DOHH2 (cell line): ENCODE data around the gene PLSCR2.

Experiments used
- H3F3A ChIP-seq: fragments of 200-600 bp; sonication (generic), shearing (Covaris generic); 2 replicates; pipeline ENCODE4 v1.6.0; 2016; ENCODE audit warnings: antibody characterized with exemption, mild to moderate bottlenecking; ENCODE audit not compliant: control insufficient read depth, insufficient read depth
- H3K27ac ChIP-seq: fragments of 200-600 bp; sonication (generic); 2 replicates; pipeline ENCODE4 v1.5.1; 2014; ENCODE audit warnings: low read depth, mild to moderate bottlenecking, low read length, moderate library complexity
- H3K27me3 ChIP-seq: fragments of 200-600 bp; sonication (generic); 2 replicates; pipeline ENCODE4 v1.6.1; 2014; ENCODE audit warnings: mild to moderate bottlenecking, low read length, mixed read lengths; ENCODE audit not compliant: control insufficient read depth
- H3K36me3 ChIP-seq: fragments of 200-600 bp; sonication (generic); 2 replicates; pipeline ENCODE4 v1.6.1; 2014; ENCODE audit warnings: mild to moderate bottlenecking, low read length, moderate library complexity, mixed read lengths; ENCODE audit not compliant: control insufficient read depth
- H3K4me1 ChIP-seq: fragments of 200-600 bp; sonication (generic); 2 replicates; pipeline ENCODE4 v1.6.1; 2014; ENCODE audit warnings: mild to moderate bottlenecking, low read length, mixed read lengths; ENCODE audit not compliant: control insufficient read depth
- H3K4me2 ChIP-seq: fragments of 200-600 bp; sonication (generic); 2 replicates; pipeline ENCODE4 v1.6.0; 2014; ENCODE audit warnings: mild to moderate bottlenecking, low read length, moderate library complexity
- H3K4me3 ChIP-seq: fragments of 200-600 bp; sonication (generic); 2 replicates; pipeline ENCODE4 v1.5.1; 2014; ENCODE audit warnings: mild to moderate bottlenecking, low read length, mixed read lengths
- H3K79me2 ChIP-seq: fragments of 200-600 bp; sonication (generic); 2 replicates; pipeline ENCODE4 v1.6.1; 2014; ENCODE audit warnings: mild to moderate bottlenecking, low read length, mixed read lengths; ENCODE audit not compliant: control insufficient read depth
- H3K9me2 ChIP-seq: fragments of 200-600 bp; sonication (generic); replicated peaks from 2 replicates; pipeline ENCODE4 v1.6.1; 2014; ENCODE audit warnings: mild to moderate bottlenecking, low read length, mixed read lengths; ENCODE audit not compliant: control insufficient read depth
- H3K9me3 ChIP-seq: fragments of 200-600 bp; sonication (generic); 2 replicates; pipeline ENCODE4 v1.6.1; 2014; ENCODE audit warnings: antibody characterized with exemption, low read length, mixed read lengths; ENCODE audit not compliant: control insufficient read depth, insufficient read depth
- H4K20me1 ChIP-seq: fragments of 200-600 bp; sonication (generic); 2 replicates; pipeline ENCODE4 v1.6.0; 2014; ENCODE audit warnings: low read depth, mild to moderate bottlenecking, antibody characterized with exemption, low read length, moderate library complexity; ENCODE audit not compliant: control insufficient read depth, insufficient read depth
- EZH2phosphoT487 ChIP-seq: fragments of 200-600 bp; sonication (generic); IDR thresholded peaks from 2 replicates; pipeline ENCODE4 v1.6.1; 2017; ENCODE audit warnings: borderline replicate concordance, mild to moderate bottlenecking, antibody characterized with exemption, low read length, moderate library complexity, mixed read lengths
- TF ChIP-seq, protein P1 (sequence below): fragments of 200-600 bp; sonication (generic); IDR thresholded peaks from one replicate; pipeline ENCODE4 v1.5.1; 2014; ENCODE audit warnings: antibody characterized with exemption, mild to moderate bottlenecking, low read depth, low read length; ENCODE audit not compliant: poor library complexity, severe bottlenecking

The PLSCR2 gene

DNA sequence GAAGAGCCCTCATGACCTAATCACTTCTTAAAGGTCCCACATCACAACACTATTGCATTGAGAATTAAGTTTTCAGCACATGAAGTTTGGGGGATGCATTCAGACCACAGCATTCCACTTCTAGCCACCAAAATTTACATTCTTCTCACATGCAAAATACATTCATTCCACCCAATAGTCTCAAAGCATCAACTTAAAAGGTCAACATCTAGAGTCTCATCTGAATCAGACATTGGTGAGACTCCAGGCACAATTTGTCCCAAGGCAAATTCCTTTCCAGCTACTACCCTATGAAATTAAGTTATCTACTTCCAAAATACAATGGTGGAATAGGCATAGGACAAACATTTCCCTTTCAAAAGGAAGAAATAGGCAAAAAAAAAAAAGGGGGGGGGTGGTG, 64.9 kb downstream of the PLSCR2 start:
- no peak for TF ChIP-seq EZH2phosphoT487
- TF ChIP-seq, protein P1, sequence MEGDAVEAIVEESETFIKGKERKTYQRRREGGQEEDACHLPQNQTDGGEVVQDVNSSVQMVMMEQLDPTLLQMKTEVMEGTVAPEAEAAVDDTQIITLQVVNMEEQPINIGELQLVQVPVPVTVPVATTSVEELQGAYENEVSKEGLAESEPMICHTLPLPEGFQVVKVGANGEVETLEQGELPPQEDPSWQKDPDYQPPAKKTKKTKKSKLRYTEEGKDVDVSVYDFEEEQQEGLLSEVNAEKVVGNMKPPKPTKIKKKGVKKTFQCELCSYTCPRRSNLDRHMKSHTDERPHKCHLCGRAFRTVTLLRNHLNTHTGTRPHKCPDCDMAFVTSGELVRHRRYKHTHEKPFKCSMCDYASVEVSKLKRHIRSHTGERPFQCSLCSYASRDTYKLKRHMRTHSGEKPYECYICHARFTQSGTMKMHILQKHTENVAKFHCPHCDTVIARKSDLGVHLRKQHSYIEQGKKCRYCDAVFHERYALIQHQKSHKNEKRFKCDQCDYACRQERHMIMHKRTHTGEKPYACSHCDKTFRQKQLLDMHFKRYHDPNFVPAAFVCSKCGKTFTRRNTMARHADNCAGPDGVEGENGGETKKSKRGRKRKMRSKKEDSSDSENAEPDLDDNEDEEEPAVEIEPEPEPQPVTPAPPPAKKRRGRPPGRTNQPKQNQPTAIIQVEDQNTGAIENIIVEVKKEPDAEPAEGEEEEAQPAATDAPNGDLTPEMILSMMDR, result no peak
- Histone ChIP-seq H3K9me2 (no peaks in the 10 kb centered on the region), H3K27ac (no peak overlapping the region), H4K20me1 (no peaks in the 10 kb centered on the region), H3K4me3 (no peak overlapping the region), H3K9me3 (no peaks in the 10 kb centered on the region), H3K27me3 (no peaks in the 10 kb centered on the region), H3F3A (no peaks in the 10 kb centered on the region), H3K4me2 (no peak overlapping the region), H3K36me3 (no peaks in the 10 kb centered on the region), H3K4me1 (no peaks in the 10 kb centered on the region), H3K79me2 (no peaks in the 10 kb centered on the region)

DNA sequence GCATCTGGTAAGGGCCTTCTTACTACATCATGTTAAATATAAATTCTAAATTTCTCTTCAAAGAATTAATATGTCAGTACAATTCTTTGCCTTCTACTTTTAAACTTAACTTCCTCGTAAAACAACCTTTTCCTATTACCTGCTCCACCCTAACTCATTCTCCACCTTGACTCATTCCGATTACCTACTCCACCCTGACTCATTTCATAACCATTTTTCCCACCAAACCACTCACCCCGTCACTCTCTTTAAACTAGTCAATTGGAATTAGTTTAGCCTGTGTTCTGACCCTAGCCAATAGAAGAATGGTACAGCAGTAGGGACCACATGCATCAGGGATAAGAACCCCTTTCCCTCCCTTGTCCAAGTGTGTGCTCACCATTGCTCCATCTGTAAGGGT, 65.6 kb downstream of the PLSCR2 start:
- Histone ChIP-seq H3K9me2 (no peaks in the 10 kb centered on the region), H3K4me3 (no peak overlapping the region), H3K9me3 (no peaks in the 10 kb centered on the region), H3K36me3 (no peaks in the 10 kb centered on the region), H3K79me2 (no peaks in the 10 kb centered on the region), H3K27ac (no peak overlapping the region), H3K4me1 (no peaks in the 10 kb centered on the region), H4K20me1 (no peaks in the 10 kb centered on the region), H3K4me2 (no peak overlapping the region), H3K27me3 (no peaks in the 10 kb centered on the region), H3F3A (no peaks in the 10 kb centered on the region)
- TF ChIP-seq, protein P1, result no peak
- no peak for TF ChIP-seq EZH2phosphoT487

DNA sequence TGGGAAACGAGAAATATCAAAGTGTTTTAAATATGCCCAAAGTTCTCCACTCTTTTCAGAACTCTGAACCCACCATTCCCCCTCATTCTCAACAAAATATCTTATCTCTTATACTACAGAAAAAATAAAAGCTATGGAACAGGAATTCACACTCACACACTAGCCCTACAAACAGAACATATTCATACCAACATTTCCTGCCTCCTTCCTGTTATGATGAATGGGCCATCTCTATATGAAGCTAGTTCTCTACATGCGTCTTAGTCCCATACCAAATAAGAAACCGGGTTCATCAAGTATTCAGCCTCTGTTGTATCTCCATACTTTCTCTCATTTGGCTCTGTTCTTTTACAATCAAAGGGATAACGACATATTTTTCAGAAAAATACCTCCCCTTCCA, 72.6 kb downstream of the PLSCR2 start:
- Histone ChIP-seq H3K79me2 (no peaks in the 10 kb centered on the region), H3K9me2 (no peaks in the 10 kb centered on the region), H3K9me3 (no peaks in the 10 kb centered on the region), H3K27ac (no peak overlapping the region), H3K27me3 (no peaks in the 10 kb centered on the region), H4K20me1 (no peaks in the 10 kb centered on the region), H3K4me2 (no peak overlapping the region), H3K4me1 (no peaks in the 10 kb centered on the region), H3K4me3 (no peak overlapping the region), H3F3A (no peaks in the 10 kb centered on the region), H3K36me3 (no peaks in the 10 kb centered on the region)
- TF ChIP-seq, protein P1, result no peak

DNA sequence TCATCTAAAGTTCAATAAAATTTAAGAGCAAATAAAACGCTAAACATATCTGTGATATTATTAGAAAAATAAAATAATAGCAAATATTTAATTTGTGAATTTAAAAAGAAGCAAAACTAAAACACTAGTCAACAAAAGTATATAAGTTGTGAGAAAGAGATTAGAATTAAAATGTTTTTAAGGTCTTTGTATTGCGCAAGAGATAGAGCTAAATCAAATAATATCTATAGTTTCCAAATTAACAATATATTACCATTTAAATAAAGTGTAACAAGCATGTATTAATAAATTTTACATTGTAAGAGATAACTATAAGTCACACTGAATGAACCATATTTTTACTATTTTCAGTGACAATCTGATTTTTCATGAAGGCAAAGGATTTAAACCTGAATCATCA, 74.2 kb downstream of the PLSCR2 start:
- H3K4me3 ChIP-seq, result no peak overlapping the region
- no peaks in the 10 kb centered on the region for H4K20me1 ChIP-seq
- H3K79me2 ChIP-seq, result no peaks in the 10 kb centered on the region
- no peaks in the 10 kb centered on the region for H3K9me3 ChIP-seq
- no peaks in the 10 kb centered on the region for H3K4me1 ChIP-seq
- no peaks in the 10 kb centered on the region for H3K9me2 ChIP-seq
- H3K4me2 ChIP-seq, result no peak overlapping the region
- H3K36me3 ChIP-seq, result no peaks in the 10 kb centered on the region
- H3F3A ChIP-seq, result no peaks in the 10 kb centered on the region
- no peak for TF ChIP-seq EZH2phosphoT487
- no peaks in the 10 kb centered on the region for H3K27me3 ChIP-seq
- no peak overlapping the region for H3K27ac ChIP-seq
